OCI-LY1 (cell line): ENCODE results near the gene LHFPL5.

Experiments used
- H2AFZ ChIP-seq: fragments of 200-600 bp; sonication (generic), shearing (Covaris generic); 2 replicates; pipeline ENCODE4 v1.6.0; 2014; ENCODE audit warnings: antibody characterized with exemption, mild to moderate bottlenecking, low read length
- H3F3A ChIP-seq: fragments of 200-600 bp; sonication (generic), shearing (Covaris generic); 2 replicates; pipeline ENCODE4 v1.6.0; 2014; ENCODE audit warnings: mild to moderate bottlenecking, antibody characterized with exemption, low read length, moderate library complexity; ENCODE audit not compliant: insufficient read depth
- H3K27ac ChIP-seq: fragments of 200-600 bp; sonication (generic); 2 replicates; pipeline ENCODE4 v1.5.1; 2014; ENCODE audit warnings: low read length, mixed run types, mild to moderate bottlenecking, low read depth; ENCODE audit not compliant: poor library complexity, severe bottlenecking
- H3K27me3 ChIP-seq: fragments of 200-600 bp; sonication (generic); 2 replicates; pipeline ENCODE4 v1.6.0; 2014; ENCODE audit warnings: antibody characterized with exemption, mild to moderate bottlenecking, low read length, moderate library complexity; ENCODE audit not compliant: insufficient read depth
- H3K36me3 ChIP-seq: fragments of 200-600 bp; sonication (generic); 2 replicates; pipeline ENCODE4 v1.6.1; 2014; ENCODE audit warnings: mild to moderate bottlenecking, antibody characterized with exemption, low read length, moderate library complexity, mixed read lengths; ENCODE audit not compliant: insufficient read depth
- H3K4me1 ChIP-seq: fragments of 200-600 bp; sonication (generic); 2 replicates; pipeline ENCODE4 v1.5.1; 2014; ENCODE audit warnings: mild to moderate bottlenecking, low read length, moderate library complexity; ENCODE audit not compliant: insufficient read depth, severe bottlenecking
- H3K4me2 ChIP-seq: fragments of 200-600 bp; sonication (generic), shearing (Covaris generic); 2 replicates; pipeline ENCODE4 v1.6.1; 2014; ENCODE audit warnings: low read length
- H3K4me3 ChIP-seq: fragments of 200-600 bp; sonication (generic); 2 replicates; pipeline ENCODE4 v1.5.1; 2014; ENCODE audit warnings: low read length, low read depth, mild to moderate bottlenecking, mixed read lengths; ENCODE audit not compliant: poor library complexity, severe bottlenecking
- H3K79me2 ChIP-seq: fragments of 200-600 bp; shearing (Covaris generic); 2 replicates; pipeline ENCODE4 v1.6.1; 2016; ENCODE audit warnings: mixed run types, low read length, mixed read lengths; ENCODE audit not compliant: insufficient read depth
- H3K9ac ChIP-seq: fragments of 200-600 bp; sonication (generic), shearing (Covaris generic); 2 replicates; pipeline ENCODE4 v1.6.1; 2014; ENCODE audit warnings: mild to moderate bottlenecking, low read length, mixed read lengths
- H3K9me2 ChIP-seq: fragments of 200-600 bp; sonication (generic), shearing (Covaris generic); 2 replicates; pipeline ENCODE4 v1.6.1; 2014; ENCODE audit warnings: low read depth, mild to moderate bottlenecking, low read length, mixed read lengths
- H3K9me3 ChIP-seq: fragments of 200-600 bp; shearing (Covaris generic); 2 replicates; pipeline ENCODE4 v1.6.1; 2014; ENCODE audit warnings: low read length, mixed read lengths
- H4K20me1 ChIP-seq: fragments of 200-600 bp; sonication (generic), shearing (Covaris generic); 2 replicates; pipeline ENCODE4 v1.6.0; 2016; ENCODE audit warnings: mild to moderate bottlenecking, low read length; ENCODE audit not compliant: insufficient read depth
- CTCF ChIP-seq: fragments of 200-600 bp; sonication (generic), shearing (Covaris generic); IDR thresholded peaks from 2 replicates; pipeline ENCODE4 v1.5.1; 2017; ENCODE audit warnings: mild to moderate bottlenecking, antibody characterized with exemption, low read length, moderate library complexity, mixed read lengths
- EZH2 ChIP-seq: fragments of 200-600 bp; sonication (generic), shearing (Covaris generic); IDR thresholded peaks from 2 replicates; pipeline ENCODE4 v1.8.0; 2017; ENCODE audit warnings: borderline replicate concordance, mixed run types, mild to moderate bottlenecking, antibody characterized with exemption, low read length, moderate library complexity, mixed read lengths

Gene LHFPL5

DNA sequence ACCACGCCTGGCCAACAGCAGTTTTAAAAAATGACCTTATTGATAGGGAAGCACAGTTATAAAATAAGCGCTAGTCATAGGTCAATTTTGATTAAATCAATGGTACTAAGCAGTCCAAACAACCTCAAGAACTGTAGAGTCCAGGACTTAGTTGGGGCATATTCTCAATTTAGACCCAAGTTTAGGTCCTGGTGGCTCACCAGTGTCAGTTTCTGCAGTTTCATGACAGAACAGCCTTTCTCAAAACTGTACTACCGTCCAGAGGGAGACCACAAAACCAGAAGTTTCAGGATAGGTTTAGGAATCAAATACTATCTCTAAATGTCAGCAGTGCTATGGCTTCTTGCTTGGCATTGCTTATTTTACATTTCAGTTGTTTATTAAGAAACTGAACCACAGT, 39.1 kb downstream of the LHFPL5 start:
- no peaks in the 10 kb centered on the region for H3F3A ChIP-seq
- no peak overlapping the region for H3K4me3 ChIP-seq
- H2AFZ ChIP-seq = no peak overlapping the region
- H3K9ac ChIP-seq = no peak overlapping the region
- no peaks in the 10 kb centered on the region for H3K9me3 ChIP-seq
- no peak overlapping the region for H3K27ac ChIP-seq
- no peaks in the 10 kb centered on the region for H4K20me1 ChIP-seq
- no peak overlapping the region for H3K4me2 ChIP-seq
- H3K4me1 ChIP-seq = no peaks in the 10 kb centered on the region
- TF ChIP-seq EZH2 = no peak
- TF ChIP-seq CTCF = no peak
- H3K36me3 ChIP-seq = peaks cover 88% of the 10 kb centered on the region
- H3K27me3 ChIP-seq = no peaks in the 10 kb centered on the region
- H3K79me2 ChIP-seq = no peaks in the 10 kb centered on the region
- no peaks in the 10 kb centered on the region for H3K9me2 ChIP-seq

DNA sequence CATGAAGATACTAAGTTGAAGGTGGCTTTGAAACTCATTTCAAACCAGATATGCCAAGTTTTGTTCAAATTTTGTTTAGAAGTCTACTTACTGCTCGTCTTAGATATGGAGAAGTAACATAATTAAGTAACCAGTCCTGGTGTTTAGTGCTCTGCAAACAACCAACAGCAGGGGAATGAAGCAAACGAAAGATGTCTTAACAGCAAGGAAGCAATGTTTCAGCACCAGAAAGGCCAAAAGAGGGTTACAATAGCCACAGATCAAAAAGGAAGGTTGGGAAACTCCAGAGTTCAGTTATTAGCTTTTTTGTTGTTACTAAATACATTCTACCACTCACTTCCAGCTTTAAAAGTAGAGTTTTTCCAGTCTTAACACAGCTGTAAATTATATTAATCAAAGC, 45.1 kb downstream of the LHFPL5 start:
- Histone ChIP-seq H3K79me2 (no peaks in the 10 kb centered on the region), H3K9ac (no peak overlapping the region), H3K9me2 (no peaks in the 10 kb centered on the region), H3K4me2 (no peak overlapping the region), H3K27ac (no peak overlapping the region), H3K36me3 (peaks cover 96% of the 10 kb centered on the region), H4K20me1 (no peaks in the 10 kb centered on the region), H3F3A (no peaks in the 10 kb centered on the region), H3K4me1 (no peaks in the 10 kb centered on the region), H3K9me3 (no peaks in the 10 kb centered on the region), H2AFZ (no peak overlapping the region), H3K27me3 (no peaks in the 10 kb centered on the region), H3K4me3 (no peak overlapping the region)
- TF ChIP-seq CTCF = no peak
- no peak for TF ChIP-seq EZH2

- H3F3A ChIP-seq = no peaks in the 10 kb centered on the region
These were observed 47.8 kb downstream of the LHFPL5 start for GRCh38 chr6:35852994-35853393.

More at GRCh38 chr6:35852994-35853393, 47.8 kb downstream of the LHFPL5 start:
- Histone ChIP-seq H3K4me2 (no peak overlapping the region), H3K79me2 (no peaks in the 10 kb centered on the region), H4K20me1 (no peaks in the 10 kb centered on the region), H3K27me3 (no peaks in the 10 kb centered on the region), H3K27ac (no peak overlapping the region), H3K9ac (no peak overlapping the region), H3K4me3 (no peak overlapping the region), H3K36me3 (peaks cover 100% of the 10 kb centered on the region), H2AFZ (no peak overlapping the region), H3K9me3 (no peaks in the 10 kb centered on the region), H3K9me2 (no peaks in the 10 kb centered on the region), H3K4me1 (no peaks in the 10 kb centered on the region)
- TF ChIP-seq CTCF = no peak
- no peak for TF ChIP-seq EZH2
